ENCODE results near the gene TNFSF11.

The TNFSF11 gene

DNA sequence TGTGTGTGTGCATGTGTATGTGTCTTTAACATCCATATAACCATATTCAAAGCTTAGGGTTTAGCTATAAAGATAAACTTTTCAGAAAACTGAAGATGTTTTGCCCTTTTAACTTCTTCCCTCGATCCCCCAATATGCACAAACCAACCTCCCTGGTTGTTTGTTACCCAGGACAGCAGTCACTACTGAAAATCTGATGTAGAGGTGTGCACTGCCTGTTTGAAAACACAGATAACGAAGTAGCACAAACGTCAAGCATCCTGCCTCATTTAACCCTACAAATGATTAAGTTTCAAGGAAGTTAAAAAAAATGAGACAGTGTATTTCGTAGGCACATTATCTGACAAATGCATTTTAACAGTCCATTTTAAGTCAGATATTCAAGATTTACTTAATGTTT is 3.6 kb downstream of the TNFSF11 start:
- H3K4me3 ChIP-seq (ENCODE audit: low read depth, low read length), result no peak overlapping the region
- no peak for TF ChIP-seq CTCF (IDR thresholded peaks at IDR 0.05; ENCODE audit: insufficient read depth, low read depth, low read length, missing control alignments)
- DNase-seq (ENCODE audit: low read depth), result no peak

GRCh38 chr13:42580644-42581043 is 6.7 kb downstream of the TNFSF11 start:
- DNase-seq (ENCODE audit: low read depth), result no peak
- no peak overlapping the region for H3K4me3 ChIP-seq (ENCODE audit: low read depth, low read length)
- TF ChIP-seq CTCF (IDR thresholded peaks at IDR 0.05; ENCODE audit: insufficient read depth, low read depth, low read length, missing control alignments), result no peak

DNA sequence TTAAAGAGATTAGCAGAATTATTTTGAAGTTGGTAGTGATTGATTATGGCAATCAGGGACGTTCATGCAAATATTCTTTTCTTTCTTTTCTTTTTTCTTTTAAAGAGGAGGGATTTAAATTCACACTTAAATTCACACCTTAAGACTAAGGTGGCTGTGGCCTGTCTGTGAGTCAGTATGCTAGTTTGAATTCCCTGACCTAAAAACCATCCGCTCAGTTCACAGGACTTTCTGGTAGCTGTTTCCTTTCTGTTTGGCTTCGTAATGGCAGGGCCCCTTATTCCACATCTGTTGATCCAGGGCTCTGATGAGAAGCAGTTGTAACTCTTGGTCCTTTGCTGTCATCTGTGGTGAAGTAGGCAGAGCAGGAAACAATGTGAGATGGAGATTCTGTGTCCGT is 7.5 kb downstream of the TNFSF11 start:
- no peak for TF ChIP-seq CTCF (IDR thresholded peaks at IDR 0.05; ENCODE audit: insufficient read depth, low read depth, low read length, missing control alignments)
- no peak for DNase-seq (ENCODE audit: low read depth)
- no peak overlapping the region for H3K4me3 ChIP-seq (ENCODE audit: low read depth, low read length)

- no peak overlapping the region for H3K4me3 ChIP-seq (ENCODE audit: low read depth, low read length)
- DNase-seq (ENCODE audit: low read depth), result no peak
- no peak for TF ChIP-seq CTCF (IDR thresholded peaks at IDR 0.05; ENCODE audit: insufficient read depth, low read depth, low read length, missing control alignments)
Measured at GRCh38 chr13:42591602-42592001, 17.6 kb downstream of the TNFSF11 start.

DNA sequence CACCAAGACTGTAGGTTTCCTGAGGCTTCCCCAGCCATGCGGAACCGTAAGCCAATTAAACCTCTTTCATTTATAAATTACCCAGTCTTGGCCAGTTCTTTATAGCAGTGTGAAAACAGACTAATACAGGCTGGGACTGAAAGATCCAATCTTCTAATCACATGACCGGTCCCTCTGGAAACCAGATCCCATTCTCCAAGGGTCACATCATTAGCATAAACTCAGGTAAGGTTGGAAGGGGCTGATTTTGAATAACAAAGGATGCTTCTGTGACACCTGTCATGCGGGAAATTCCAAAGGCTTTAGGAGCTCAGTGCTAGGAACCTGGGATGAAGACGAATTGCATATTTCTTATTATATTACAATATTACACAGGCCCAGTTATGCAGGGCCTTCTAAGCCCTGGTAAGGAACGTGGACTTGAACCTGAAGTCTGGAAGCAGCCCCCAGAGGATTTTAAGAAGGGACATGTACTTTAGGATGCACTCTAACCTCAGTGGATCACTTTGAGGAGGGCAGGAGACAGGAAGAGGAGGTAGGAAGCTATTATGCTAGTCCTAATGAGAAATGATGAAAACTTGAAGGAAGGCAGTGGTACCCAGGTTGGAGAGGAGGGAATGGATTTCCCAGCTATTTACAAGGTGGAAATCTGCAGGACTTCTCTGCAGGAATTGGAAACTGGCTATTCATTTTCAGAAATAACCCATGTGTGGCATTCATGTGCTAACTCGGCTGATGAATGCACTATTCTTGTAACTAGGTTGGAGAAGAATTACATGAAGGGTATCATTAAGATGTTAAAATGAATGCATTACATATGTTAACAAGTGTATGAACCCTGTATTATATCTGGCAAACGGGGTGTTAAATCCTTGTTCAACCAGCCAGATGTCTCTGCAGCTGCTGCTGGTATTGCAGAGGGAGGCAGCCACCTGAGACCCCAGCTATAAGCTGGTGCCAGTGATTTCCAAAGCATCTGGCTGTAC is 19.3 kb downstream of the TNFSF11 start:
- no peak for TF ChIP-seq CTCF (IDR thresholded peaks at IDR 0.05; ENCODE audit: insufficient read depth, low read depth, low read length, missing control alignments)
- no peak overlapping the region for H3K4me3 ChIP-seq (ENCODE audit: low read depth, low read length)
- DNase-seq (ENCODE audit: low read depth), result no peak

DNA sequence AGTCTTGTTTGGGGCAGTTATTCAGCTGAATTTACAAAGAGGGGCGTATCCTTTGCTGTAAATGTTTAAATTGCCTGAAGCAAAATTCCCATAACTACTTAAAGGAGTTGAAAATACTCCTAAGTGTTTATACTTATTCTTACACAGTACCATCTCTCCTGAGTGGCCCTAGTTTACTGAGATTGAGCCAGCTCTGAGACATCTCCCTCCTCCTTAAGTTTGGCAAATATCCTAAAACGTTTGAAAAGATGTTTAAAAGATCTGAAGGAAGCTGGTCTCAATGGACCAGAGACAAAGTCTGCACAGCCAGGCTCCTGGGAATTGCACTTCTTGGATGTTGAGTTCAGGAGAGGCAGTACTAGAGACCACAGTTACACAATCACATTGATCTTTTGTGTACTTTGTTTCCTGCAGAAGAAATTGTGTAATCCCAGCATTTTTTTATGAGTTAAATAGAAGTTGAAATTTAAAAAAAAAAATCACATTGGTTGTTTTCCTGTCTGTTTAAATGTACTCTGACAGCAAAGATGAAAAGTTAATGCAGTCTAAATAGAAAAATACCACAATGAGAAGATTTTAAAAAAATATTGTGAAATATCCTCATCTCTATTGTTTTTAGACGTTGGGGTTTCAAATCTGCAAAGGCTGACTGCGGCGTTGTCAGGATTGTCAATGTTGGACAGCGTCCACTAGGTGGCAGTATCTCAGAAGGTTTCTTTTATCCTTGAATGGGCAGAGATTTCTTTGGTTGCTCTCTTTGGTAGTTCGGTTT is 20.7 kb downstream of the TNFSF11 start:
- no peak overlapping the region for H3K4me3 ChIP-seq (ENCODE audit: low read depth, low read length)
- peak; percentile 80 for DNase-seq (ENCODE audit: low read depth)

More for the DNA sequence above, 20.7 kb downstream of the TNFSF11 start:
- TF ChIP-seq CTCF (IDR thresholded peaks at IDR 0.05; ENCODE audit: insufficient read depth, low read depth, low read length, missing control alignments), result peak; percentile 70
